HepG2 (cell line): ENCODE results near the gene TUBAL3. TPM values are rescaled to one million over a fixed set of nuclear protein-coding genes. Genes with fewer than 3 reads are reported as not detected.

Experiments
- CC2D1A ChIP-seq: sonication (generic); formaldehyde crosslinking; IDR thresholded peaks from 2 replicates; pipeline ENCODE4 v1.8.1; 2023; ENCODE audit warnings: mild to moderate bottlenecking, missing genetic modification reagents
- ESRRA ChIP-seq: sonication (generic); formaldehyde crosslinking; IDR thresholded peaks from 2 replicates; pipeline ENCODE4 v1.5.1; 2020; ENCODE audit warnings: mild to moderate bottlenecking, low read depth, missing genetic modification reagents
- HES4 ChIP-seq: sonication (generic); formaldehyde crosslinking; IDR thresholded peaks from 2 replicates; pipeline ENCODE4 v1.9.0; 2021; ENCODE audit warnings: mild to moderate bottlenecking, missing genetic modification reagents, borderline replicate concordance
- KLF15 ChIP-seq: sonication (generic); formaldehyde crosslinking; IDR thresholded peaks from 2 replicates; pipeline ENCODE4 v1.8.1; 2023; ENCODE audit warnings: borderline replicate concordance, mild to moderate bottlenecking, inconsistent platforms, missing genetic modification reagents, mixed read lengths
- ONECUT2 ChIP-seq: sonication (generic); formaldehyde crosslinking; IDR thresholded peaks from 2 replicates; pipeline ENCODE4 v1.4.0; 2020; ENCODE audit warnings: missing genetic modification reagents
- RAD51 ChIP-seq: fragments of 450-650 bp; IDR thresholded peaks from 2 replicates; pipeline ENCODE4 v1.6.1; 2016; ENCODE audit warnings: borderline replicate concordance
- RCOR2 ChIP-seq: IDR thresholded peaks from 2 replicates; pipeline ENCODE4 v1.6.1; 2016; ENCODE audit warnings: missing biosample characterization, missing genetic modification reagents
- SNRNP70 ChIP-seq: fragments of 200-400 bp; formaldehyde crosslinking; IDR thresholded peaks from 2 replicates; pipeline ENCODE4 v1.6.1; 2017; ENCODE audit warnings: mild to moderate bottlenecking, low read depth, low read length, moderate library complexity
- SRSF4 ChIP-seq: fragments of 200-400 bp; formaldehyde crosslinking; IDR thresholded peaks from one replicate; pipeline ENCODE4 v1.6.1; 2018; ENCODE audit warnings: mild to moderate bottlenecking, low read depth, low read length, moderate library complexity; ENCODE audit not compliant: poor library complexity, severe bottlenecking
- SUZ12 ChIP-seq: fragments of 150-350 bp; IDR thresholded peaks from 2 replicates; pipeline ENCODE4 v1.6.1; 2014; ENCODE audit warnings: low read depth, low read length
- TEAD3 ChIP-seq: optimal IDR thresholded peaks from 2 replicates; pipeline ENCODE3; 2016; ENCODE audit warnings: borderline replicate concordance
- TOPORS ChIP-seq: sonication (generic); formaldehyde crosslinking; IDR thresholded peaks from 2 replicates; pipeline ENCODE4 v1.8.0; 2023; ENCODE audit warnings: mild to moderate bottlenecking, missing genetic modification reagents
- ZNF17 ChIP-seq: sonication (generic); formaldehyde crosslinking; IDR thresholded peaks from 2 replicates; pipeline ENCODE4 v1.5.0; 2020; ENCODE audit warnings: mild to moderate bottlenecking, missing genetic modification reagents
- ZNF253 ChIP-seq: sonication (generic); formaldehyde crosslinking; IDR thresholded peaks from 2 replicates; pipeline ENCODE4 v1.8.0; 2022; ENCODE audit warnings: mild to moderate bottlenecking, missing genetic modification reagents, borderline replicate concordance
- ZNF256 ChIP-seq: sonication (generic); formaldehyde crosslinking; conservative IDR thresholded peaks from 2 replicates; pipeline ENCODE4 v1.4.0; 2020; ENCODE audit warnings: missing genetic modification reagents
- ZNF282 ChIP-seq: fragments of 450-650 bp; IDR thresholded peaks from 2 replicates; pipeline ENCODE4 v1.6.1; 2018; ENCODE audit not compliant: partially characterized antibody
- ZNF331 ChIP-seq: sonication (generic); formaldehyde crosslinking; IDR thresholded peaks from 2 replicates; pipeline ENCODE4 v1.4.0; 2020; ENCODE audit warnings: missing genetic modification reagents
- ZNF460 ChIP-seq: sonication (generic); formaldehyde crosslinking; IDR thresholded peaks from 2 replicates; pipeline ENCODE4 v1.5.1; 2020; ENCODE audit warnings: missing genetic modification reagents, mild to moderate bottlenecking, borderline replicate concordance
- ZNF552 ChIP-seq: sonication (generic); formaldehyde crosslinking; IDR thresholded peaks from 2 replicates; pipeline ENCODE4 v1.9.0; 2022; ENCODE audit warnings: missing genetic modification reagents, mild to moderate bottlenecking, borderline replicate concordance
- ZNF773 ChIP-seq: sonication (generic); formaldehyde crosslinking; IDR thresholded peaks from 2 replicates; pipeline ENCODE4 v1.4.0; 2020; ENCODE audit warnings: missing genetic modification reagents, borderline replicate concordance
- polyA plus RNA-seq, 8 experiments: library from polyadenylated mRNA; depleted of rRNA in 3 of 8; stranded (reverse) in 7 of 8; unstranded in 1 of 8; fragments of >200 nt; fragmentation: Illumina TruSeq in 4 of 8; extraction: Trizol in 4 of 8; gene quantifications; 2 replicates each; pipeline versions ENCODE4 v1.2.1 to v1.2.3, GENCODE V29; 2011 to 2016; ENCODE audit warnings: low read depth in 4 of 8, missing spikeins in 1 of 8, mixed read lengths in 1 of 8; ENCODE audit not compliant: insufficient read depth in 1 of 8
- total RNA-seq, 5 experiments: library from RNA; depleted of rRNA; stranded (reverse); fragments of >200 nt; fragmentation: Illumina TruSeq; extraction: Trizol; gene quantifications; 2 replicates each; pipeline ENCODE4 v1.2.3, GENCODE V29; 2016; ENCODE audit warnings: low read depth in 1 of 5
- TF ChIP-seq, protein P1 (sequence below): sonication (generic); formaldehyde crosslinking; IDR thresholded peaks from 2 replicates; pipeline ENCODE4 v1.8.1; 2023; ENCODE audit warnings: mild to moderate bottlenecking, moderate library complexity, missing genetic modification reagents
- TF ChIP-seq, protein P2 (sequence below), 2 experiments: IDR thresholded peaks; 2 replicates each; pipeline ENCODE4 v1.6.1; 2011 to 2012; ENCODE audit warnings: low read length in 2 of 2, borderline replicate concordance in 1 of 2, low read depth in 1 of 2, mild to moderate bottlenecking in 1 of 2, moderate library complexity in 1 of 2
- TF ChIP-seq, protein P3 (sequence below): sonication (generic); formaldehyde crosslinking; IDR thresholded peaks from 2 replicates; pipeline ENCODE4 v1.4.0; 2020; ENCODE audit warnings: missing genetic modification reagents

The TUBAL3 gene
- total and polyA plus RNA-seq, 2 of the 13 experiments (the other 11 are each of a cell fraction or from before 2014, with no cell fraction given): 0.07 to 0.26 TPM

DNA sequence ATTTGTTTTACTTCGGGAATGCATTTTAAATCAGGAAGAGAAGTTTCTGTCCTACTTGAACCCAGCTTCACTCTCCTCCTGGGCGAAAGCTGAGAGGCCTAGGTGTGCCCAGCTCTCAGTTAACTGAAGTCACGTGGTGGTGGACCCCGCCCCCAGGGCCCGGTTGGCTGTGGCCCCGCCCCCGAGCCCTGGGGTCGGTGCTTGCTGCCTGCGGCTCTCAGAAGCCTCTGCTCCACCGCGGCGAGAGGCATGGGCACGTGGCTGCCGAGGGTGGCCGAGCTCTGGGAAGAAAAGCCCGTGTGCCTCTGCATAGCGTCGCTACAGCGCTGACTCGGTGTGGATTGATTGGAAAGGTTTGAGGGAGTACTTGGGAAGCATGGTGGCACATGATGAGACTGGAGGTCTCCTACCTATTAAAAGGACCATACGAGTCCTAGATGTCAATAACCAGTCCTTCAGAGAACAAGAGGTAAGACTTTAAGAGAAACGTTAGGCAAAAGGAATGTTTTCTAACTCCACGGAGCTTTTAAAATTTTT lies 41.8 kb upstream of the TUBAL3 start (continued):
- TF ChIP-seq ZNF17 (CRISPR knock-in tag) (no peak), ONECUT2 (CRISPR knock-in tag) (peak; percentile 38; the same call in 1 of the 2 replicates), RCOR2 (CRISPR knock-in tag) (peak; percentile 71), ZNF331 (CRISPR knock-in tag) (peak; percentile 97), ZNF773 (CRISPR knock-in tag) (peak; percentile 76; the same call in 1 of the 2 replicates), ZNF552 (no peak), KLF15 (CRISPR knock-in tag) (no peak), ZNF282 (no peak), RAD51 (peak; percentile 93), SNRNP70 (no peak), SUZ12 (no peak), ZNF256 (0 out of 2 replicates have a peak, but pooled peaks have one; percentile 43), TOPORS (CRISPR knock-in tag) (0 out of 2 replicates have a peak, but pooled peaks have one; percentile 66), ESRRA (CRISPR knock-in tag) (0 out of 2 replicates have a peak, but pooled peaks have one; percentile 74), ZNF253 (CRISPR knock-in tag) (0 out of 2 replicates have a peak, but pooled peaks have one; percentile 26), SRSF4 (no peak), TEAD3 (peak; percentile 86), ZNF460 (CRISPR knock-in tag) (no peak), CC2D1A (CRISPR knock-in tag) (no peak), HES4 (CRISPR knock-in tag) (no peak)
- TF ChIP-seq, protein P1, sequence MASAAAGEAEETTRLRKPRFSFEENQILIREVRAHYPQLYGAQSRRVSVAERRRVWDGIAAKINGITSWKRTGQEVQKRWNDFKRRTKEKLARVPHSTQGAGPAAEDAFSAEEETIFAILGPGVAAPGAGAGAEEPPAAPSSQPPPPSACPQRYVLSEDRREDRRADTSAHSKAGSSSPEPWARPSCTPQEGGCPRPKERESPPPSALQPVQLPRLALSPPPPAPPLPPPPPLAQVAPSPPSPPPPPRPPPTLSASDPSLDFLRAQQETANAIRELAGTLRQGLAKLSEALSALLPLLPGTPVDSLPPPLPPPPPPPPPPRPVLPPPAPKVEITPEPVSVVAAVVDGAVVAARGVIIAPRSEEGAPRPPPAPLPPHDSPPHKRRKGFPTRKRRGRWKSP (CRISPR knock-in tag): peak; percentile 79
- TF ChIP-seq, protein P2, sequence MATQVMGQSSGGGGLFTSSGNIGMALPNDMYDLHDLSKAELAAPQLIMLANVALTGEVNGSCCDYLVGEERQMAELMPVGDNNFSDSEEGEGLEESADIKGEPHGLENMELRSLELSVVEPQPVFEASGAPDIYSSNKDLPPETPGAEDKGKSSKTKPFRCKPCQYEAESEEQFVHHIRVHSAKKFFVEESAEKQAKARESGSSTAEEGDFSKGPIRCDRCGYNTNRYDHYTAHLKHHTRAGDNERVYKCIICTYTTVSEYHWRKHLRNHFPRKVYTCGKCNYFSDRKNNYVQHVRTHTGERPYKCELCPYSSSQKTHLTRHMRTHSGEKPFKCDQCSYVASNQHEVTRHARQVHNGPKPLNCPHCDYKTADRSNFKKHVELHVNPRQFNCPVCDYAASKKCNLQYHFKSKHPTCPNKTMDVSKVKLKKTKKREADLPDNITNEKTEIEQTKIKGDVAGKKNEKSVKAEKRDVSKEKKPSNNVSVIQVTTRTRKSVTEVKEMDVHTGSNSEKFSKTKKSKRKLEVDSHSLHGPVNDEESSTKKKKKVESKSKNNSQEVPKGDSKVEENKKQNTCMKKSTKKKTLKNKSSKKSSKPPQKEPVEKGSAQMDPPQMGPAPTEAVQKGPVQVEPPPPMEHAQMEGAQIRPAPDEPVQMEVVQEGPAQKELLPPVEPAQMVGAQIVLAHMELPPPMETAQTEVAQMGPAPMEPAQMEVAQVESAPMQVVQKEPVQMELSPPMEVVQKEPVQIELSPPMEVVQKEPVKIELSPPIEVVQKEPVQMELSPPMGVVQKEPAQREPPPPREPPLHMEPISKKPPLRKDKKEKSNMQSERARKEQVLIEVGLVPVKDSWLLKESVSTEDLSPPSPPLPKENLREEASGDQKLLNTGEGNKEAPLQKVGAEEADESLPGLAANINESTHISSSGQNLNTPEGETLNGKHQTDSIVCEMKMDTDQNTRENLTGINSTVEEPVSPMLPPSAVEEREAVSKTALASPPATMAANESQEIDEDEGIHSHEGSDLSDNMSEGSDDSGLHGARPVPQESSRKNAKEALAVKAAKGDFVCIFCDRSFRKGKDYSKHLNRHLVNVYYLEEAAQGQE (IDR thresholded peaks at IDR 0.05; ENCODE audit: borderline replicate concordance in 1 of 2, low read depth in 1 of 2, low read length in 2 of 2): peak in 1 of 2 experiments; percentile 88; a peak in 2 of 4 replicates
- TF ChIP-seq, protein P3, sequence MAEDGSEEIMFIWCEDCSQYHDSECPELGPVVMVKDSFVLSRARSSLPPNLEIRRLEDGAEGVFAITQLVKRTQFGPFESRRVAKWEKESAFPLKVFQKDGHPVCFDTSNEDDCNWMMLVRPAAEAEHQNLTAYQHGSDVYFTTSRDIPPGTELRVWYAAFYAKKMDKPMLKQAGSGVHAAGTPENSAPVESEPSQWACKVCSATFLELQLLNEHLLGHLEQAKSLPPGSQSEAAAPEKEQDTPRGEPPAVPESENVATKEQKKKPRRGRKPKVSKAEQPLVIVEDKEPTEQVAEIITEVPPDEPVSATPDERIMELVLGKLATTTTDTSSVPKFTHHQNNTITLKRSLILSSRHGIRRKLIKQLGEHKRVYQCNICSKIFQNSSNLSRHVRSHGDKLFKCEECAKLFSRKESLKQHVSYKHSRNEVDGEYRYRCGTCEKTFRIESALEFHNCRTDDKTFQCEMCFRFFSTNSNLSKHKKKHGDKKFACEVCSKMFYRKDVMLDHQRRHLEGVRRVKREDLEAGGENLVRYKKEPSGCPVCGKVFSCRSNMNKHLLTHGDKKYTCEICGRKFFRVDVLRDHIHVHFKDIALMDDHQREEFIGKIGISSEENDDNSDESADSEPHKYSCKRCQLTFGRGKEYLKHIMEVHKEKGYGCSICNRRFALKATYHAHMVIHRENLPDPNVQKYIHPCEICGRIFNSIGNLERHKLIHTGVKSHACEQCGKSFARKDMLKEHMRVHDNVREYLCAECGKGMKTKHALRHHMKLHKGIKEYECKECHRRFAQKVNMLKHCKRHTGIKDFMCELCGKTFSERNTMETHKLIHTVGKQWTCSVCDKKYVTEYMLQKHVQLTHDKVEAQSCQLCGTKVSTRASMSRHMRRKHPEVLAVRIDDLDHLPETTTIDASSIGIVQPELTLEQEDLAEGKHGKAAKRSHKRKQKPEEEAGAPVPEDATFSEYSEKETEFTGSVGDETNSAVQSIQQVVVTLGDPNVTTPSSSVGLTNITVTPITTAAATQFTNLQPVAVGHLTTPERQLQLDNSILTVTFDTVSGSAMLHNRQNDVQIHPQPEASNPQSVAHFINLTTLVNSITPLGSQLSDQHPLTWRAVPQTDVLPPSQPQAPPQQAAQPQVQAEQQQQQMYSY (CRISPR knock-in tag): peak; percentile 49; the same call in 1 of the 2 replicates
